ENCODE measurements around the gene TMPRSS11B.

DNA sequence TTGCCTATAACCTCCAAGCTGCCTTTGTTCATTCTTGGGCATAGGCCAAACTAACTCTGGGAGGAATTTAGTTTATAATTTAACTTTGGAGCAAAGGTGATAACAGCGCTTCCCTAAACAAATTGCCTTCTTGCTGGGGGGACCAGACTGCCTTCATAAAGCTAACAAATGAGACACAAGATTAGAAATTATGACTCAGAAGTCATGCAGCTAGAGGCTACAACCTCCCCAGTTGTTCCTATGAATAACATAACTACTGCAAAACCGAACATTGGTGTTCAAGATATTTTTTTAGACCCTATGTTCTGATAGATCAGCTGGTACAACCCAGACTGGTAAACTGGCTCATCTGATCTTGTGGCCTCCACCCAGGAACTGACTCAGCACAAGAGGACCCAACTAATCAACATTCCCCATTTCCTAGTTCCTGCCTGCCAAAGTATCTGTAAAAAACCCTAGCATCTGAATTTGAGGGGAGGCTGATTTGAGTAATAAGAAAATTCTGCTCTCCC is 22.0 kb upstream of the TMPRSS11B start:
- TF ChIP-seq POLR2A (IDR thresholded peaks at IDR 0.05), result no peak
- TF ChIP-seq, protein P1, sequence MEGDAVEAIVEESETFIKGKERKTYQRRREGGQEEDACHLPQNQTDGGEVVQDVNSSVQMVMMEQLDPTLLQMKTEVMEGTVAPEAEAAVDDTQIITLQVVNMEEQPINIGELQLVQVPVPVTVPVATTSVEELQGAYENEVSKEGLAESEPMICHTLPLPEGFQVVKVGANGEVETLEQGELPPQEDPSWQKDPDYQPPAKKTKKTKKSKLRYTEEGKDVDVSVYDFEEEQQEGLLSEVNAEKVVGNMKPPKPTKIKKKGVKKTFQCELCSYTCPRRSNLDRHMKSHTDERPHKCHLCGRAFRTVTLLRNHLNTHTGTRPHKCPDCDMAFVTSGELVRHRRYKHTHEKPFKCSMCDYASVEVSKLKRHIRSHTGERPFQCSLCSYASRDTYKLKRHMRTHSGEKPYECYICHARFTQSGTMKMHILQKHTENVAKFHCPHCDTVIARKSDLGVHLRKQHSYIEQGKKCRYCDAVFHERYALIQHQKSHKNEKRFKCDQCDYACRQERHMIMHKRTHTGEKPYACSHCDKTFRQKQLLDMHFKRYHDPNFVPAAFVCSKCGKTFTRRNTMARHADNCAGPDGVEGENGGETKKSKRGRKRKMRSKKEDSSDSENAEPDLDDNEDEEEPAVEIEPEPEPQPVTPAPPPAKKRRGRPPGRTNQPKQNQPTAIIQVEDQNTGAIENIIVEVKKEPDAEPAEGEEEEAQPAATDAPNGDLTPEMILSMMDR (IDR thresholded peaks at IDR 0.05), result no peak
